GM23338 (cell line): ENCODE data around the gene MIDN. TPM values are rescaled to one million over a fixed set of nuclear protein-coding genes. Genes with fewer than 3 reads are reported as not detected.
A peak's percentile ranks its signal among the peaks of the same experiment; 100 is the strongest.

Experiments
- ATAC-seq: fragments of 200-7000 bp; cut with Tn5 transposase; 3 replicates; pipeline ENCODE4 v1.9.1; 2020
- DNase-seq: peaks from one replicate; pipeline ENCODE4 v3.0.0-alpha.2; 2015; ENCODE audit warnings: low spot score
- H2AFZ ChIP-seq: fragments of 200-600 bp; sonication (generic); 2 replicates; pipeline ENCODE4 v1.8.0; 2016; ENCODE audit warnings: antibody characterized with exemption, mild to moderate bottlenecking, moderate library complexity
- H3F3A ChIP-seq: fragments of 200-600 bp; sonication (generic); replicated peaks from 2 replicates; pipeline ENCODE4 v1.8.0; 2017; ENCODE audit warnings: antibody characterized with exemption, mixed run types, low read depth
- H3K27ac ChIP-seq: fragments of 200-600 bp; sonication (generic); 2 replicates; pipeline ENCODE4 v1.6.1; 2016; ENCODE audit warnings: low read depth
- H3K27me3 ChIP-seq: fragments of 200-600 bp; sonication (generic); 2 replicates; pipeline ENCODE4 v1.8.0; 2016; ENCODE audit warnings: mild to moderate bottlenecking, mixed run types, moderate library complexity; ENCODE audit not compliant: insufficient read depth
- H3K36me3 ChIP-seq: fragments of 200-600 bp; sonication (generic); 2 replicates; pipeline ENCODE4 v1.8.0; 2016; ENCODE audit warnings: mild to moderate bottlenecking; ENCODE audit not compliant: insufficient read depth
- H3K4me1 ChIP-seq: fragments of 200-600 bp; sonication (generic); 2 replicates; pipeline ENCODE4 v1.8.0; 2016; ENCODE audit warnings: mild to moderate bottlenecking, moderate library complexity; ENCODE audit not compliant: insufficient read depth
- H3K4me2 ChIP-seq: fragments of 200-600 bp; sonication (generic); 2 replicates; pipeline ENCODE4 v1.7.1; 2017; ENCODE audit warnings: mixed run types
- H3K4me3 ChIP-seq: fragments of 200-600 bp; sonication (generic); 2 replicates; pipeline ENCODE4 v1.6.1; 2016; ENCODE audit warnings: mixed run types
- H3K79me2 ChIP-seq: fragments of 200-600 bp; sonication (generic); replicated peaks from 2 replicates; pipeline ENCODE4 v1.8.0; 2017; ENCODE audit warnings: mild to moderate bottlenecking; ENCODE audit not compliant: insufficient read depth
- H3K9me2 ChIP-seq: fragments of 200-600 bp; sonication (generic); 2 replicates; pipeline ENCODE4 v1.8.0; 2017; ENCODE audit not compliant: insufficient read depth
- H4K20me1 ChIP-seq: fragments of 200-600 bp; sonication (generic); replicated peaks from 2 replicates; pipeline ENCODE4 v1.8.0; 2017; ENCODE audit warnings: mild to moderate bottlenecking; ENCODE audit not compliant: insufficient read depth
- H3K27ac Mint-ChIP-seq: 2 replicates; pipeline ENCODE4 v1.8.0; 2020; ENCODE audit warnings: inconsistent platforms, mild to moderate bottlenecking, moderate library complexity, mixed read lengths
- H3K27me3 Mint-ChIP-seq: 3 replicates; pipeline ENCODE4 v1.8.0; 2022; ENCODE audit warnings: low read depth, mild to moderate bottlenecking, moderate library complexity, mixed read lengths, inconsistent platforms; ENCODE audit not compliant: insufficient read depth, poor library complexity
- H3K36me3 Mint-ChIP-seq: 3 replicates; pipeline ENCODE4 v1.8.0; 2021; ENCODE audit warnings: low read depth, mild to moderate bottlenecking, inconsistent platforms, moderate library complexity, mixed read lengths
- H3K4me1 Mint-ChIP-seq: 3 replicates; pipeline ENCODE4 v1.8.0; 2020; ENCODE audit warnings: mild to moderate bottlenecking, inconsistent platforms, mixed read lengths
- H3K4me3 Mint-ChIP-seq: 3 replicates; pipeline ENCODE4 v1.8.0; 2021; ENCODE audit warnings: moderate library complexity, mild to moderate bottlenecking, inconsistent platforms, mixed read lengths
- H3K9me3 Mint-ChIP-seq: 3 replicates; pipeline ENCODE4 v1.8.0; 2020; ENCODE audit warnings: moderate library complexity, mild to moderate bottlenecking, inconsistent platforms, mixed read lengths
- CREB1 ChIP-seq: fragments of 250-450 bp; sonication (Bioruptor Pico); IDR thresholded peaks from 2 replicates; pipeline ENCODE4 v1.5.0; 2020; ENCODE audit warnings: low read depth, mild to moderate bottlenecking, moderate library complexity
- NANOG ChIP-seq: IDR thresholded peaks from 2 replicates; pipeline ENCODE4 v1.6.1; 2016; ENCODE audit warnings: antibody characterized with exemption, borderline replicate concordance
- POLR2AphosphoS5 ChIP-seq: IDR thresholded peaks from 2 replicates; pipeline ENCODE4 v1.6.1; 2016; ENCODE audit warnings: antibody characterized with exemption, low read depth
- polyA plus RNA-seq: library from polyadenylated mRNA; unstranded; fragments of >200 nt; fragmentation: Nextera tagmentation; extraction: Ambion mirVana; gene quantifications from 2 replicates; pipeline ENCODE4 v1.2.1, GENCODE V29; 2016
- total RNA-seq: library from RNA; depleted of rRNA; stranded (reverse); fragments of >200 nt; shearing (Covaris generic); gene quantifications from 2 replicates; pipeline ENCODE4 v1.2.3, GENCODE V29; 2014
- TF ChIP-seq, protein P1 (sequence below): IDR thresholded peaks from 2 replicates; pipeline ENCODE4 v1.6.1; 2016; ENCODE audit warnings: antibody characterized with exemption
- TF ChIP-seq, protein P2 (sequence below), 2 experiments: fragments of 200-600 bp in 1 of 2; sonication (generic) in 1 of 2; conservative IDR thresholded peaks; 2 replicates each; pipeline versions ENCODE4 v1.5.1 to v1.6.1; 2016 to 2017; ENCODE audit warnings: antibody characterized with exemption in 2 of 2, low read depth in 2 of 2, mild to moderate bottlenecking in 2 of 2, moderate library complexity in 1 of 2

MIDN gene
- total and polyA plus RNA-seq, 2 experiments from 2014 or later, result 28.6 to 113 TPM

DNA sequence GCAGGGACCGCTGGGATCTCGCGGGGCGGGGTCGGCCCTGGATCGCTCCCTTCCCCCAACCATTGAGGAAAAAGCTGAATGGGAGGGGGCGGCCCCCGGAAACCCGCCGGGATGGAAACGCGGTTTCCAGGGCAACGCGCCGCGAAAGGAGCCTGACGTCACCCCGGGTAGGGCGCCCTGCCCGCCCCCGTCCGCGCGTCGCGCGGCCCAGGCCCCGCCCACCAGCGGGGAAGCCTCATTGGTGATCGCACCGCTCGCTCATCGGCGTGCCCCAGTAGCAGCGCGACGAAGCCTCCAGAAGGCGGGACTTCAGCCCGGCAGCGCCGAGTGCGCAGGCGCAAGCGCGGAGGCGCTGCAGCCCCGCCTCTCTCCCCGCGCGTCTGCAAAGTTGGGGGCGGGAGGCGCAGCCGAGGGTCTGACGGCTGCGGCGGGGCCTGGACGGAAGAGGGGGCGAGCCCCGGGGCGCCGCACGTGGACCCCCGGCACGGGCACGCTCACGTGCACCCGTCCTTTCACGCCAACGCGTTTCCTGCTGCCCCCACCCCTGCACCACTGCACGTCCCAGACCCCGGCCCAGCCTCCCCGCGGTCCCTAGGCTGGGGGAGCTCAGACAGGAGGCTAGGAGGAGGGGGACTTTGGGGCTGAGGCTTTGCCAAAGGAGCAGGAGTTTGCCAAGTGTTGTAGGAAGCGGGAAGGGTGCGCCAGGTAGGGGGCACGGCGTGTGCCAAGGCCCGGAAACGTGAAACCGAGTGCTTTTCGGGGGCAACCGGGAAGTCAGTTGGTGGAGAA is 12.6 kb downstream of the MIDN start:
- Histone ChIP-seq H4K20me1 (peaks cover 20% of the 10 kb centered on the region), H3K36me3 (peaks cover 7% of the 10 kb centered on the region), H3K27ac (peak overlapping the region; percentile 94), H2AFZ (0 out of 2 replicates have a peak overlapping the region, but pooled peaks have one; percentile 52), H3F3A (peaks cover 69% of the 10 kb centered on the region), H3K79me2 (peaks cover 14% of the 10 kb centered on the region), H3K27me3 (no peaks in the 10 kb centered on the region), H3K4me1 (peaks cover 61% of the 10 kb centered on the region), H3K9me2 (no peaks in the 10 kb centered on the region), H3K4me3 (peak overlapping the region; percentile 95), H3K4me2 (peak overlapping the region; percentile 100)
- H3K27me3 Mint-ChIP-seq, result peaks cover 38% of the 10 kb centered on the region
- TF ChIP-seq, protein P1, sequence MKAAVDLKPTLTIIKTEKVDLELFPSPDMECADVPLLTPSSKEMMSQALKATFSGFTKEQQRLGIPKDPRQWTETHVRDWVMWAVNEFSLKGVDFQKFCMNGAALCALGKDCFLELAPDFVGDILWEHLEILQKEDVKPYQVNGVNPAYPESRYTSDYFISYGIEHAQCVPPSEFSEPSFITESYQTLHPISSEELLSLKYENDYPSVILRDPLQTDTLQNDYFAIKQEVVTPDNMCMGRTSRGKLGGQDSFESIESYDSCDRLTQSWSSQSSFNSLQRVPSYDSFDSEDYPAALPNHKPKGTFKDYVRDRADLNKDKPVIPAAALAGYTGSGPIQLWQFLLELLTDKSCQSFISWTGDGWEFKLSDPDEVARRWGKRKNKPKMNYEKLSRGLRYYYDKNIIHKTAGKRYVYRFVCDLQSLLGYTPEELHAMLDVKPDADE, result 0 out of 2 replicates have a peak, but pooled peaks have one; percentile 17
- TF ChIP-seq NANOG (no peak), POLR2AphosphoS5 (0 out of 2 replicates have a peak, but pooled peaks have one; percentile 44), CREB1 (peak; percentile 93)
- H3K4me1 Mint-ChIP-seq, result peaks cover 65% of the 10 kb centered on the region
- peak overlapping the region; percentile 92 for H3K4me3 Mint-ChIP-seq
- H3K27ac Mint-ChIP-seq, result peak overlapping the region; percentile 94
- H3K9me3 Mint-ChIP-seq, result no peaks in the 10 kb centered on the region; the same call in 1 of the 3 replicates
- peaks cover 39% of the 10 kb centered on the region for H3K36me3 Mint-ChIP-seq
- ATAC-seq, result peak; percentile 49
- DNase-seq, result peak; percentile 97

DNA sequence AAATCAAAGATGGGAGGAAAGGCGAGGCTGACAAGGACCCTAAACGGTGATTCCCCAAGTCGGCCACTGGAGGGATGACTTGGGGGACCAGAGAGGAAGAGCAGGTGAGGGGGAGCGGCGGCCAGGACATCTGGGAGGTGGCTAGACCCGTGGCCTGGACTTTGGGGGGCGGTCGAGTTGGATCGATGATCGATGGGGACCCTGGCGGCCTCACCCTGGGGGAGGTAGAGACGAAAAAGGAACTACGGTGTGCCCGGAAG is 13.1 kb downstream of the MIDN start:
- peaks cover 60% of the 10 kb centered on the region for H3K4me1 Mint-ChIP-seq
- H3K27ac Mint-ChIP-seq, result peak overlapping the region; percentile 94
- H3K79me2 ChIP-seq, result peaks cover 14% of the 10 kb centered on the region
- H3K4me2 ChIP-seq, result peak overlapping the region; percentile 100
- no peak for TF ChIP-seq POLR2AphosphoS5
- TF ChIP-seq, protein P2, sequence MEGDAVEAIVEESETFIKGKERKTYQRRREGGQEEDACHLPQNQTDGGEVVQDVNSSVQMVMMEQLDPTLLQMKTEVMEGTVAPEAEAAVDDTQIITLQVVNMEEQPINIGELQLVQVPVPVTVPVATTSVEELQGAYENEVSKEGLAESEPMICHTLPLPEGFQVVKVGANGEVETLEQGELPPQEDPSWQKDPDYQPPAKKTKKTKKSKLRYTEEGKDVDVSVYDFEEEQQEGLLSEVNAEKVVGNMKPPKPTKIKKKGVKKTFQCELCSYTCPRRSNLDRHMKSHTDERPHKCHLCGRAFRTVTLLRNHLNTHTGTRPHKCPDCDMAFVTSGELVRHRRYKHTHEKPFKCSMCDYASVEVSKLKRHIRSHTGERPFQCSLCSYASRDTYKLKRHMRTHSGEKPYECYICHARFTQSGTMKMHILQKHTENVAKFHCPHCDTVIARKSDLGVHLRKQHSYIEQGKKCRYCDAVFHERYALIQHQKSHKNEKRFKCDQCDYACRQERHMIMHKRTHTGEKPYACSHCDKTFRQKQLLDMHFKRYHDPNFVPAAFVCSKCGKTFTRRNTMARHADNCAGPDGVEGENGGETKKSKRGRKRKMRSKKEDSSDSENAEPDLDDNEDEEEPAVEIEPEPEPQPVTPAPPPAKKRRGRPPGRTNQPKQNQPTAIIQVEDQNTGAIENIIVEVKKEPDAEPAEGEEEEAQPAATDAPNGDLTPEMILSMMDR (conservative IDR thresholded peaks at IDR 0.05; ENCODE audit: low read depth in 2 of 2), result peak; percentile 35 to 39
- H3K36me3 ChIP-seq, result 0 out of 2 replicates have a peak, but pooled peaks cover 2% of the 10 kb centered on the region
- H3K27me3 Mint-ChIP-seq, result peaks cover 38% of the 10 kb centered on the region
- H3K27ac ChIP-seq, result peak overlapping the region; percentile 92
- H4K20me1 ChIP-seq, result peaks cover 20% of the 10 kb centered on the region
- peak; percentile 3 for ATAC-seq
- H3K27me3 ChIP-seq, result no peaks in the 10 kb centered on the region
- peaks cover 61% of the 10 kb centered on the region for H3K4me1 ChIP-seq
- no peaks in the 10 kb centered on the region; the same call in 1 of the 3 replicates for H3K9me3 Mint-ChIP-seq
- peak overlapping the region; percentile 92 for H3K4me3 Mint-ChIP-seq
- DNase-seq, result peak; percentile 88
- peak overlapping the region; percentile 95 for H3K4me3 ChIP-seq
- no peaks in the 10 kb centered on the region for H3K9me2 ChIP-seq
- peaks cover 34% of the 10 kb centered on the region for H3K36me3 Mint-ChIP-seq
- peaks cover 65% of the 10 kb centered on the region for H3F3A ChIP-seq
- no peak overlapping the region for H2AFZ ChIP-seq
